NT2/D1 (cell line): ENCODE measurements around the gene NDUFAF2.

ENCODE experiments used
- DNase-seq: peaks from one replicate; pipeline ENCODE4 v3.0.0-alpha.2; 2011; ENCODE audit warnings: low read depth, low spot score
- H3K27me3 ChIP-seq: 2 replicates; pipeline ENCODE4 v1.6.0; 2011; ENCODE audit warnings: mild to moderate bottlenecking; ENCODE audit not compliant: insufficient read length, insufficient read depth
- H3K36me3 ChIP-seq: 2 replicates; pipeline ENCODE4 v1.6.1; 2011; ENCODE audit warnings: mild to moderate bottlenecking, low read length, mixed read lengths; ENCODE audit not compliant: insufficient read depth, insufficient read length
- H3K4me1 ChIP-seq: 2 replicates; pipeline ENCODE4 v1.5.1; 2011; ENCODE audit not compliant: insufficient read depth, insufficient read length
- H3K4me3 ChIP-seq: 2 replicates; pipeline ENCODE4 v1.5.1; 2011; ENCODE audit warnings: low read depth; ENCODE audit not compliant: insufficient read length
- H3K9ac ChIP-seq: 2 replicates; pipeline ENCODE4 v1.6.0; 2011; ENCODE audit warnings: low read depth; ENCODE audit not compliant: insufficient read length
- H3K9me3 ChIP-seq: 2 replicates; pipeline ENCODE4 v1.5.1; 2011; ENCODE audit warnings: mild to moderate bottlenecking, low read length; ENCODE audit not compliant: insufficient read depth
- SUZ12 ChIP-seq: IDR thresholded peaks from 2 replicates; pipeline ENCODE4 v1.6.1; 2011; ENCODE audit not compliant: insufficient read length, insufficient read depth; ENCODE audit errors: extremely low read depth
- YY1 ChIP-seq: IDR thresholded peaks from 2 replicates; pipeline ENCODE4 v1.6.1; 2011; ENCODE audit not compliant: insufficient read length, insufficient read depth
- ZNF274 ChIP-seq: IDR thresholded peaks from 2 replicates; pipeline ENCODE4 v1.6.1; 2011; ENCODE audit warnings: mild to moderate bottlenecking, low read depth, low read length

The NDUFAF2 gene

GRCh38 chr5:61047346-61047745 lies 102.3 kb downstream of the NDUFAF2 start:
- no peaks in the 10 kb centered on the region for H3K27me3 ChIP-seq
- TF ChIP-seq SUZ12 (no peak), YY1 (no peak), ZNF274 (no peak)
- no peak for DNase-seq
- no peak overlapping the region for H3K9ac ChIP-seq
- no peaks in the 10 kb centered on the region for H3K36me3 ChIP-seq
- H3K4me3 ChIP-seq, result no peak overlapping the region
- no peaks in the 10 kb centered on the region for H3K9me3 ChIP-seq
- no peaks in the 10 kb centered on the region for H3K4me1 ChIP-seq

GRCh38 chr5:61048534-61048933 lies 103.5 kb downstream of the NDUFAF2 start:
- no peak overlapping the region for H3K4me3 ChIP-seq
- no peaks in the 10 kb centered on the region for H3K36me3 ChIP-seq
- no peak for DNase-seq
- no peak overlapping the region for H3K9ac ChIP-seq
- TF ChIP-seq SUZ12 (no peak), ZNF274 (no peak), YY1 (no peak)
- no peaks in the 10 kb centered on the region for H3K4me1 ChIP-seq
- no peaks in the 10 kb centered on the region for H3K9me3 ChIP-seq
- no peaks in the 10 kb centered on the region for H3K27me3 ChIP-seq

- Histone ChIP-seq H3K4me3 (no peak overlapping the region), H3K9ac (no peak overlapping the region), H3K9me3 (no peaks in the 10 kb centered on the region), H3K36me3 (no peaks in the 10 kb centered on the region), H3K27me3 (no peaks in the 10 kb centered on the region), H3K4me1 (no peaks in the 10 kb centered on the region)
- TF ChIP-seq SUZ12 (no peak), YY1 (no peak)
- DNase-seq, result no peak
Measured at GRCh38 chr5:61050292-61050691, 105.3 kb downstream of the NDUFAF2 start.

DNA sequence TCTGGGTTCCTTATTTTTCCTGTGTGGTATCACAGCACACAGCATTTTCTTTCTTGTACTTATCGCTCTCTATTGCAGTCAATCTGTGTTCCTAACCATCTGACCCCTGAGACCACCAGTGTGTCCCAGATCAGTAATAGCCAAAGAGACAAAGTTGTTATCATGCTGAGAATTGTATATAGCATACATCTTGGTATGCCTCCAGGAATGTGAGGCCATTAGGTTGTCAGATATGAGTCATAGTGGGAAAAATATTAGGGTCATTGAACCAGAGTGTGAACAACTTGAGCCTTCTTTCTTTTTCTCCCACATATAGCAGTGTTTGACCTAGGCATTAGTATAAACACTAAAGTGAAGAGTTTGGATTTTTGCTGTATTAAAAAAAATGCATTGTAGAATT lies 106.3 kb downstream of the NDUFAF2 start:
- no peaks in the 10 kb centered on the region for H3K4me1 ChIP-seq
- no peak for DNase-seq
- TF ChIP-seq SUZ12 (no peak), YY1 (no peak)
- H3K36me3 ChIP-seq, result no peaks in the 10 kb centered on the region
- no peak overlapping the region for H3K4me3 ChIP-seq
- H3K9ac ChIP-seq, result no peak overlapping the region
- H3K27me3 ChIP-seq, result no peaks in the 10 kb centered on the region
- no peaks in the 10 kb centered on the region for H3K9me3 ChIP-seq

DNA sequence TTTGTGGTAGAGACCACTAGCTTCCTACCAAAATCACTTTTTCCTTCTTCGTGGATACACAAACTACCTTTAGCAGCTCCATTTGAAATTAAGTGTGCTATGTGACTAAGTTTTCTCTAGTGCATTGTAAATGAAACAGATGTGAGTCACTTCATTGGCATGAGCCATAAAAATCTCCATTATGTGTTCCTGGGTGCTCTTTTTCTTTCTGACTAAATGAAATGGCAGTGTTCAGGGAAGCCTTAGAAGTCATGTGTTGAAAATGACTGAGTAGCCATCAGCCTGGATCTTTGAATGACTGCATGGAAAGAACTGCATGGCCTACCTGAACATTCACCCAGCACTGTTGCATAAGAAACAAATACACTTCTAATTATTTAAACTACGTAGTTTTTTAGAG lies 107.9 kb downstream of the NDUFAF2 start:
- no peak for TF ChIP-seq YY1
- TF ChIP-seq SUZ12, result no peak
- no peak for TF ChIP-seq ZNF274
- Histone ChIP-seq H3K36me3 (no peaks in the 10 kb centered on the region), H3K4me3 (no peak overlapping the region), H3K4me1 (no peaks in the 10 kb centered on the region), H3K27me3 (no peaks in the 10 kb centered on the region), H3K9me3 (no peaks in the 10 kb centered on the region), H3K9ac (no peak overlapping the region)
- no peak for DNase-seq

GRCh38 chr5:61053937-61054336 lies 108.9 kb downstream of the NDUFAF2 start:
- H3K4me3 ChIP-seq, result no peak overlapping the region
- no peaks in the 10 kb centered on the region for H3K4me1 ChIP-seq
- no peak overlapping the region for H3K9ac ChIP-seq
- TF ChIP-seq ZNF274 (no peak), YY1 (no peak)
- H3K36me3 ChIP-seq, result no peaks in the 10 kb centered on the region
- no peaks in the 10 kb centered on the region for H3K9me3 ChIP-seq
- no peak for DNase-seq
- H3K27me3 ChIP-seq, result no peaks in the 10 kb centered on the region

- H3K4me1 ChIP-seq, result no peaks in the 10 kb centered on the region
- no peaks in the 10 kb centered on the region for H3K9me3 ChIP-seq
- TF ChIP-seq SUZ12, result no peak
- TF ChIP-seq ZNF274, result no peak
- TF ChIP-seq YY1, result no peak
- H3K27me3 ChIP-seq, result no peaks in the 10 kb centered on the region
- no peak overlapping the region for H3K4me3 ChIP-seq
- no peak overlapping the region for H3K9ac ChIP-seq
- no peaks in the 10 kb centered on the region for H3K36me3 ChIP-seq
- peak; percentile 15 for DNase-seq
Measured at GRCh38 chr5:61055434-61056006, 110.5 kb downstream of the NDUFAF2 start.

DNA sequence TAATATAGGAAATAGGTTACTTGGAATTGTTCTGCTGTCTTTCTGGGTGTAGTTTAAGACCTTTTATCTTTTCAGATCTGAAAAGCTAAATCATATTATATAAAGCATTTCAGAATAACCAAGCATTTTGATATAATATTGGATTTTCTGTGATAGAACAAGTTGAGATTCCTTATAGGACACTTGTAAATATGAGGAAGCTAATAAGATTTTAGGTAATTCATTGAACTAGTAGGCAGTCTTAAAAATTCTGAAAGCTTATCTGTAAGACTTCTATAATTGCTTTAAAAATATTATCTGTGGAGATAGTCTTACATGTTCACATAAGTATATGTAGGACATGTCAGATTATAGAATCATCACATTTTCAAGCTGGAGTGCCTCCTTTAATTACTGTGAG lies 114.5 kb downstream of the NDUFAF2 start:
- TF ChIP-seq SUZ12 (no peak), ZNF274 (no peak), YY1 (no peak)
- Histone ChIP-seq H3K36me3 (no peaks in the 10 kb centered on the region), H3K9ac (no peak overlapping the region), H3K4me1 (no peaks in the 10 kb centered on the region), H3K27me3 (no peaks in the 10 kb centered on the region), H3K9me3 (peaks cover 7% of the 10 kb centered on the region; the same call in 1 of the 2 replicates), H3K4me3 (no peak overlapping the region)
- no peak for DNase-seq
